H1 (cell line): ENCODE data around the gene MSI2. TPM values are rescaled to one million over a fixed set of nuclear protein-coding genes. Genes with fewer than 3 reads are reported as not detected.

Experiments
- CTCF ChIA-PET: fragments of 300-600 bp; sonication (Branson Sonifier 250); formaldehyde crosslinking; loops from one replicate; lab custom pipeline; 2021; ENCODE audit not compliant: partially characterized antibody; lab: Charles Lee
- POLR2A ChIA-PET: fragments of 300-600 bp; sonication (Branson Sonifier 250); formaldehyde crosslinking; loops from one replicate; lab custom pipeline; 2021; ENCODE audit warnings: inconsistent platforms; ENCODE audit not compliant: partially characterized antibody; lab: Charles Lee
- DNase-seq, 2 experiments: peaks; one replicate each; pipeline versions ENCODE4 v3.0.0 to v3.0.0-alpha.2; 2010 to 2022; ENCODE audit warnings: low spot score in 2 of 2, low read depth in 1 of 2, mixed read lengths in 1 of 2
- FAIRE-seq: peaks from 2 replicates; lab custom pipeline; 2011; peaks lifted over from hg19 to GRCh38; lab: Jason Lieb, UNC
- H2AFZ ChIP-seq: 2 replicates; pipeline ENCODE4 v1.8.1; 2012; ENCODE audit warnings: low read length, inconsistent platforms
- H2AK5ac ChIP-seq: 2 replicates; pipeline ENCODE4 v1.6.1; 2013; ENCODE audit warnings: low read depth, low read length
- H2BK120ac ChIP-seq: replicated peaks from 2 replicates; pipeline ENCODE3; 2013; ENCODE audit warnings: low read depth, low read length, inconsistent platforms
- H2BK12ac ChIP-seq: 2 replicates; pipeline ENCODE4 v1.6.1; 2013; ENCODE audit warnings: low read depth, low read length
- H2BK15ac ChIP-seq: 2 replicates; pipeline ENCODE4 v1.6.1; 2013; ENCODE audit warnings: low read length
- H2BK20ac ChIP-seq: 2 replicates; pipeline ENCODE4 v1.6.1; 2013; ENCODE audit warnings: low read length
- H2BK5ac ChIP-seq: 2 replicates; pipeline ENCODE4 v1.6.1; 2013; ENCODE audit warnings: low read depth, low read length
- H3K14ac ChIP-seq: 2 replicates; pipeline ENCODE4 v1.6.1; 2013; ENCODE audit warnings: inconsistent platforms; ENCODE audit not compliant: insufficient read length
- H3K18ac ChIP-seq: 2 replicates; pipeline ENCODE4 v1.6.1; 2013; ENCODE audit warnings: low read length; ENCODE audit errors: extremely low read depth
- H3K23ac ChIP-seq: 2 replicates; pipeline ENCODE4 v1.6.1; 2013; ENCODE audit warnings: inconsistent platforms; ENCODE audit not compliant: insufficient read length
- H3K23me2 ChIP-seq: 2 replicates; pipeline ENCODE4 v1.6.1; 2013; ENCODE audit warnings: low read depth, low read length
- H3K27ac ChIP-seq: 2 replicates; pipeline ENCODE4 v1.6.1; 2011; ENCODE audit warnings: low read depth, low read length, inconsistent platforms
- H3K27me3 ChIP-seq, 4 experiments: replicated peaks in 1 of 4; 1 replicate in 1 of 4; 2 replicates in 3 of 4; pipeline versions ENCODE4 v1.6.1 to v1.8.1; 2011 to 2013; ENCODE audit warnings: low read length in 3 of 4, mild to moderate bottlenecking in 3 of 4, inconsistent platforms in 2 of 4, mixed read lengths in 2 of 4, moderate library complexity in 1 of 4; ENCODE audit not compliant: control insufficient read depth in 3 of 4, insufficient read depth in 3 of 4; ENCODE audit errors: extremely low read depth in 1 of 4
- H3K36me3 ChIP-seq, 4 experiments: 2 replicates each; pipeline versions ENCODE4 v1.6.1 to v1.8.1; 2011 to 2013; ENCODE audit warnings: mild to moderate bottlenecking in 4 of 4, low read length in 3 of 4, moderate library complexity in 2 of 4, control low read depth in 1 of 4, inconsistent platforms in 1 of 4; ENCODE audit not compliant: insufficient read depth in 4 of 4, control insufficient read depth in 2 of 4
- H3K4ac ChIP-seq: replicated peaks from 2 replicates; pipeline ENCODE3; 2013; ENCODE audit warnings: low read length, low read depth, mixed read lengths, inconsistent platforms; ENCODE audit not compliant: insufficient read length
- H3K4me1 ChIP-seq, 4 experiments: replicated peaks in 1 of 4; 1 replicate in 1 of 4; 2 replicates in 3 of 4; pipeline versions ENCODE4 v1.6.1 to v1.8.1; 2011 to 2013; ENCODE audit warnings: low read length in 3 of 4, inconsistent platforms in 2 of 4, mixed read lengths in 1 of 4; ENCODE audit not compliant: insufficient read depth in 4 of 4, control insufficient read depth in 3 of 4
- H3K4me2 ChIP-seq, 2 experiments: 2 replicates each; pipeline versions ENCODE4 v1.6.1 to v1.8.1; 2011 to 2013; ENCODE audit warnings: low read depth in 2 of 2, low read length in 2 of 2, control low read depth in 1 of 2, inconsistent platforms in 1 of 2, mild to moderate bottlenecking in 1 of 2; ENCODE audit not compliant: insufficient read depth in 1 of 2
- H3K4me3 ChIP-seq, 4 experiments: fragments of 200-600, 300-600 bp in 1 of 4; sonication (generic), shearing (Covaris generic), sonication (Bioruptor Twin) in 1 of 4; 2 replicates each; pipeline versions ENCODE4 v1.5.1 to v1.8.1; 2011 to 2016; ENCODE audit warnings: low read length in 4 of 4, low read depth in 3 of 4, control low read depth in 2 of 4, inconsistent platforms in 2 of 4, mild to moderate bottlenecking in 2 of 4, mixed read lengths in 1 of 4, moderate library complexity in 1 of 4; ENCODE audit not compliant: insufficient read depth in 2 of 4; ENCODE audit errors: extremely low read depth in 1 of 4
- H3K56ac ChIP-seq: replicated peaks from 2 replicates; pipeline ENCODE3; 2013; ENCODE audit warnings: low read depth, mild to moderate bottlenecking, mixed read lengths, low read length, inconsistent platforms; ENCODE audit not compliant: insufficient read length
- H3K79me1 ChIP-seq: 2 replicates; pipeline ENCODE4 v1.6.1; 2013; ENCODE audit warnings: low read depth, low read length, control low read depth
- H3K79me2 ChIP-seq, 2 experiments: 2 replicates each; pipeline versions ENCODE4 v1.6.1 to v1.8.1; 2012 to 2013; ENCODE audit warnings: low read length in 2 of 2, mild to moderate bottlenecking in 2 of 2, inconsistent platforms in 1 of 2; ENCODE audit not compliant: insufficient read depth in 2 of 2, control insufficient read depth in 1 of 2
- H3K9ac ChIP-seq, 4 experiments: replicated peaks in 1 of 4; 1 replicate in 1 of 4; 2 replicates in 3 of 4; pipeline versions ENCODE4 v1.6.1 to v1.8.1; 2011 to 2013; ENCODE audit warnings: low read depth in 3 of 4, low read length in 3 of 4, control low read depth in 2 of 4, mild to moderate bottlenecking in 2 of 4, moderate library complexity in 2 of 4, inconsistent platforms in 1 of 4; ENCODE audit errors: extremely low read depth in 1 of 4
- H3K9me3 ChIP-seq, 2 experiments: 2 replicates each; pipeline versions ENCODE4 v1.6.1 to v1.8.1; 2012 to 2013; ENCODE audit warnings: mild to moderate bottlenecking in 2 of 2, moderate library complexity in 2 of 2, control low read depth in 1 of 2, inconsistent platforms in 1 of 2, low read depth in 1 of 2, low read length in 1 of 2, mixed read lengths in 1 of 2; ENCODE audit not compliant: insufficient read depth in 2 of 2
- H4K20me1 ChIP-seq, 2 experiments: replicated peaks in 1 of 2; 2 replicates each; pipeline versions ENCODE3 to v1.8.1; 2011 to 2013; ENCODE audit warnings: inconsistent platforms in 2 of 2, low read length in 2 of 2, mild to moderate bottlenecking in 1 of 2; ENCODE audit not compliant: insufficient read depth in 2 of 2, control insufficient read depth in 1 of 2
- H4K5ac ChIP-seq: 2 replicates; pipeline ENCODE4 v1.6.1; 2013; ENCODE audit warnings: low read length, low read depth, mixed read lengths, inconsistent platforms; ENCODE audit not compliant: insufficient read length
- H4K8ac ChIP-seq: 2 replicates; pipeline ENCODE4 v1.8.0; 2013; ENCODE audit warnings: mild to moderate bottlenecking, moderate library complexity, low read length, inconsistent platforms; ENCODE audit not compliant: insufficient read depth; ENCODE audit errors: extremely low read depth
- H4K91ac ChIP-seq: replicated peaks from 2 replicates; pipeline ENCODE3; 2013; ENCODE audit warnings: low read length, mixed read lengths, inconsistent platforms; ENCODE audit not compliant: insufficient read length
- BACH1 ChIP-seq: IDR thresholded peaks from 2 replicates; pipeline ENCODE4 v1.6.1; 2012; ENCODE audit warnings: low read length, improper control_type of control experiment
- FOSL1 ChIP-seq: IDR thresholded peaks from 2 replicates; pipeline ENCODE4 v1.6.1; 2011; ENCODE audit warnings: mild to moderate bottlenecking, low read depth, low read length, moderate library complexity; ENCODE audit not compliant: insufficient read depth
- KDM5A ChIP-seq: fragments of 200-600 bp; IDR thresholded peaks from 2 replicates; pipeline ENCODE4 v1.7.1; 2012; ENCODE audit warnings: mild to moderate bottlenecking, low read length, inconsistent platforms, mixed read lengths
- RAD21 ChIP-seq, 2 experiments: IDR thresholded peaks in 1 of 2; conservative IDR thresholded peaks in 1 of 2; 2 replicates each; pipeline ENCODE4 v1.6.1; 2011; ENCODE audit warnings: low read depth in 2 of 2, low read length in 2 of 2, improper control_type of control experiment in 1 of 2, inconsistent platforms in 1 of 2, mild to moderate bottlenecking in 1 of 2, moderate library complexity in 1 of 2
- SP4 ChIP-seq: IDR thresholded peaks from 2 replicates; pipeline ENCODE4 v1.6.1; 2012; ENCODE audit warnings: low read length, inconsistent platforms
- TAF7 ChIP-seq: optimal IDR thresholded peaks from 2 replicates; pipeline ENCODE3; 2011; ENCODE audit warnings: low read depth, mild to moderate bottlenecking, inconsistent platforms, low read length, moderate library complexity, borderline replicate concordance
- WGBS, 2 experiments: shearing (Covaris generic) in 1 of 2; methylation state at CpG; one replicate each; pipeline versions ENCODE4 v1.1.6 to v1.1.7; 2013 to 2015; ENCODE audit warnings: low lambda C conversion rate in 2 of 2, mixed read lengths in 2 of 2, inconsistent platforms in 1 of 2, low coverage in 1 of 2, missing lambda C conversion rate in 1 of 2; ENCODE audit not compliant: insufficient replicate concordance in 2 of 2, insufficient coverage in 1 of 2, insufficient read length in 1 of 2; ENCODE audit errors: extremely low coverage in 1 of 2, missing lambda C conversion rate in 1 of 2; 5-methylcytosine and 5-hydroxymethylcytosine counted together
- polyA plus RNA-seq, 7 experiments: library from polyadenylated mRNA; depleted of rRNA in 3 of 7; stranded (reverse) in 5 of 7; unstranded in 2 of 7; fragments of >200 nt in 5 of 7; fragments of 200-250 nt in 2 of 7; gene quantifications; 1 replicate in 5 of 7; 2 replicates in 1 of 7; 4 replicates in 1 of 7; pipeline versions ENCODE4 v1.2.1 to v1.2.3, GENCODE V29; 2011 to 2013; ENCODE audit warnings: missing spikeins in 2 of 7, mixed read lengths in 2 of 7
- total RNA-seq: library from RNA; stranded (reverse); fragmentation: NEBNext Ultra II Directional; extraction: Animal tissue kit (Norgen Biotek cat#: 25700); gene quantifications from 2 replicates; pipeline ENCODE4 v1.2.1, GENCODE V29; 2021
- TF ChIP-seq, protein P1 (sequence below): IDR thresholded peaks from 2 replicates; pipeline ENCODE4 v1.6.1; 2011; ENCODE audit warnings: low read length, improper control_type of control experiment
- TF ChIP-seq, protein P2 (sequence below), 3 experiments: IDR thresholded peaks; 1 replicate in 2 of 3; 2 replicates in 1 of 3; pipeline versions ENCODE4 v1.5.1 to v1.6.1; 2011; ENCODE audit warnings: low read length in 3 of 3, mild to moderate bottlenecking in 3 of 3, inconsistent platforms in 2 of 3, low read depth in 1 of 3, moderate library complexity in 1 of 3; ENCODE audit not compliant: insufficient read depth in 1 of 3; ENCODE audit errors: control extremely low read depth in 1 of 3

The MSI2 gene
- total and polyA plus RNA-seq, 2 of the 8 experiments (the other 6 are each of a cell fraction or from before 2014, with no cell fraction given) = 36.7 to 80.6 TPM

DNA sequence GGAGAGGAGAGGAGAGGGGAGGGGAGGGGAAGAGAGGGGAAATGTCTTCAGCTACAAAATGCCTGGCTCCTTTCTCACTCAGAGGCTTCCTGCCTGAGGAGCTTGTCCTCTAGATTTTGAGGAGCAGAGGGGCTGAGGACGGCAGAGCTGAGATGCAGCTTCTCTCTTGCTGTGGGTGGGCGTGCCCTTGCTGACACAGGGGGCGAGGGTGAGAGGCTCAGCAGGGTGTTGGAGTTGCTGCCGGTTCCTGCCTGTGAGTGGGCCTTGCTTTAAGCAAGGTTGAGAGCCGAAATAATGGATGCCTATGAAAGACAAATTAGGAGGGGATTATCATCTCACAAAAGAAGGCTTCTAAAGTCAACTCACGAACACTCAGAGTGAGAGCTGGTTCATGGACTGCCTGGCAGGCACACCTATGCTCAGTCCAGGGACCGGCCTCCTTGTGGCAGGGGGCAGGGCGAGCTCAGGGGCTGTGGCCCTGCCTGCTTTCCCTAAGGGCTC, 215.6 kb downstream of the MSI2 start:
- H2AK5ac ChIP-seq = no peak overlapping the region
- no peak overlapping the region for H2AFZ ChIP-seq
- H3K9me3 ChIP-seq = no peaks in the 10 kb centered on the region
- H3K4me2 ChIP-seq = peak overlapping the region; percentile 34 to 44; a peak in 3 of 4 replicates
- no peak overlapping the region for H3K27ac ChIP-seq
- H3K4me1 ChIP-seq = peaks cover 8 to 50% (median 38%) of the 10 kb centered on the region in 4 experiments
- H4K91ac ChIP-seq = no peak overlapping the region
- H2BK5ac ChIP-seq = peak overlapping the region; percentile 48
- H3K56ac ChIP-seq = no peak overlapping the region
- no peak overlapping the region for H2BK12ac ChIP-seq
- DNase-seq (no peak), FAIRE-seq (no peak)
- peaks cover 0 to 7% of the 10 kb centered on the region in 2 experiments for H4K20me1 ChIP-seq
- no peaks in the 10 kb centered on the region for H3K36me3 ChIP-seq
- H2BK15ac ChIP-seq = peak overlapping the region; percentile 67; the same call in 1 of the 2 replicates
- H2BK120ac ChIP-seq = no peak overlapping the region
- H2BK20ac ChIP-seq = no peak overlapping the region
- H3K27me3 ChIP-seq = no peaks in the 10 kb centered on the region
- H3K79me2 ChIP-seq = peaks cover 0 to 25% of the 10 kb centered on the region in 2 experiments; a peak in 2 of 4 replicates
- no peak overlapping the region for H3K4ac ChIP-seq
- H3K4me3 ChIP-seq = 0 out of 8 replicates have a peak overlapping the region, but pooled peaks of 1 of the 4 experiments have one; percentile 3
- no peak overlapping the region for H3K14ac ChIP-seq
- no peak overlapping the region; the same call in 1 of the 2 replicates for H4K8ac ChIP-seq
- 41% methylated on average over 8 of the region's 8 CpGs; no CpG with 5 or more reads in 1 of the 2 experiments for WGBS, 2 experiments
- peaks cover 6% of the 10 kb centered on the region for H3K79me1 ChIP-seq
- POLR2A ChIA-PET = interaction anchor here (1.4 kb wide), 2 partner anchors 11 to 15 kb away, joined by 4 read pairs; no protein-coding TSS in a partner anchor
- CTCF ChIA-PET = interaction anchor here (0.7 to 4.8 kb wide), 21 partner anchors 10 to 228 kb away, joined by 3 to 29 read pairs (median 4); no protein-coding TSS in a partner anchor
- H3K23ac ChIP-seq = no peak overlapping the region
- no peak overlapping the region for H4K5ac ChIP-seq
- peak overlapping the region; percentile 51; the same call in 1 of the 2 replicates for H3K18ac ChIP-seq
- no peak overlapping the region; a peak in 1 of 7 replicates for H3K9ac ChIP-seq
- H3K23me2 ChIP-seq = peaks cover 2% of the 10 kb centered on the region; the same call in 1 of the 2 replicates
- TF ChIP-seq KDM5A = no peak
- TF ChIP-seq TAF7 = no peak
- TF ChIP-seq RAD21 (IDR thresholded peaks at IDR 0.05 in 1 of 2, conservative IDR thresholded peaks at IDR 0.05 in 1 of 2; ENCODE audit: low read depth in 2 of 2, low read length in 2 of 2) = peak in 1 of 2 experiments; percentile 34; a peak in 1 of 4 replicates
- TF ChIP-seq, protein P1, sequence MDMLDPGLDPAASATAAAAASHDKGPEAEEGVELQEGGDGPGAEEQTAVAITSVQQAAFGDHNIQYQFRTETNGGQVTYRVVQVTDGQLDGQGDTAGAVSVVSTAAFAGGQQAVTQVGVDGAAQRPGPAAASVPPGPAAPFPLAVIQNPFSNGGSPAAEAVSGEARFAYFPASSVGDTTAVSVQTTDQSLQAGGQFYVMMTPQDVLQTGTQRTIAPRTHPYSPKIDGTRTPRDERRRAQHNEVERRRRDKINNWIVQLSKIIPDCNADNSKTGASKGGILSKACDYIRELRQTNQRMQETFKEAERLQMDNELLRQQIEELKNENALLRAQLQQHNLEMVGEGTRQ = no peak
- TF ChIP-seq SP4 = no peak
- no peak for TF ChIP-seq BACH1
- no peak for TF ChIP-seq FOSL1
- TF ChIP-seq, protein P2, sequence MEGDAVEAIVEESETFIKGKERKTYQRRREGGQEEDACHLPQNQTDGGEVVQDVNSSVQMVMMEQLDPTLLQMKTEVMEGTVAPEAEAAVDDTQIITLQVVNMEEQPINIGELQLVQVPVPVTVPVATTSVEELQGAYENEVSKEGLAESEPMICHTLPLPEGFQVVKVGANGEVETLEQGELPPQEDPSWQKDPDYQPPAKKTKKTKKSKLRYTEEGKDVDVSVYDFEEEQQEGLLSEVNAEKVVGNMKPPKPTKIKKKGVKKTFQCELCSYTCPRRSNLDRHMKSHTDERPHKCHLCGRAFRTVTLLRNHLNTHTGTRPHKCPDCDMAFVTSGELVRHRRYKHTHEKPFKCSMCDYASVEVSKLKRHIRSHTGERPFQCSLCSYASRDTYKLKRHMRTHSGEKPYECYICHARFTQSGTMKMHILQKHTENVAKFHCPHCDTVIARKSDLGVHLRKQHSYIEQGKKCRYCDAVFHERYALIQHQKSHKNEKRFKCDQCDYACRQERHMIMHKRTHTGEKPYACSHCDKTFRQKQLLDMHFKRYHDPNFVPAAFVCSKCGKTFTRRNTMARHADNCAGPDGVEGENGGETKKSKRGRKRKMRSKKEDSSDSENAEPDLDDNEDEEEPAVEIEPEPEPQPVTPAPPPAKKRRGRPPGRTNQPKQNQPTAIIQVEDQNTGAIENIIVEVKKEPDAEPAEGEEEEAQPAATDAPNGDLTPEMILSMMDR (IDR thresholded peaks at IDR 0.05; ENCODE audit: control extremely low read depth in 1 of 3, insufficient read depth in 1 of 3, low read depth in 1 of 3, low read length in 3 of 3) = peak in 2 of 3 experiments; percentile 15; a peak in 2 of 4 replicates
